HEK293 (cell line): ENCODE measurements around the gene ZSWIM1.

Experiments used
- GLI4 ChIP-seq: fragments of 450-650 bp; formaldehyde crosslinking; IDR thresholded peaks from 2 replicates; pipeline ENCODE4 v1.5.1; 2016; ENCODE audit warnings: missing biosample characterization, missing genetic modification characterization
- HOXA7 ChIP-seq: sonication (generic); formaldehyde crosslinking; IDR thresholded peaks from 2 replicates; pipeline ENCODE4 v1.8.1; 2022; ENCODE audit warnings: missing genetic modification reagents, borderline replicate concordance
- KLF10 ChIP-seq: fragments of 450-650 bp; IDR thresholded peaks from 2 replicates; pipeline ENCODE4 v1.5.1; 2018; ENCODE audit warnings: missing biosample characterization, mild to moderate bottlenecking, missing genetic modification characterization
- REPIN1 ChIP-seq: fragments of 450-650 bp; formaldehyde crosslinking; IDR thresholded peaks from 2 replicates; pipeline ENCODE4 v1.5.1; 2017; ENCODE audit warnings: missing biosample characterization, missing genetic modification characterization, low read depth
- YY1 ChIP-seq: fragments of 450-650 bp; formaldehyde crosslinking; IDR thresholded peaks from 2 replicates; pipeline ENCODE4 v1.5.1; 2018; ENCODE audit warnings: missing biosample characterization, missing genetic modification characterization
- ZFP37 ChIP-seq: fragments of 450-650 bp; formaldehyde crosslinking; IDR thresholded peaks from 2 replicates; pipeline ENCODE4 v1.5.1; 2016; ENCODE audit warnings: missing biosample characterization, missing genetic modification characterization
- ZNF335 ChIP-seq: fragments of 450-650 bp; formaldehyde crosslinking; conservative IDR thresholded peaks from 2 replicates; pipeline ENCODE4 v1.5.1; 2016; ENCODE audit warnings: missing biosample characterization, missing genetic modification characterization
- ZNF404 ChIP-seq: fragments of 450-650 bp; formaldehyde crosslinking; IDR thresholded peaks from 2 replicates; pipeline ENCODE4 v1.5.1; 2017; ENCODE audit warnings: missing biosample characterization, missing genetic modification characterization
- ZNF530 ChIP-seq: fragments of 450-650 bp; formaldehyde crosslinking; IDR thresholded peaks from 2 replicates; pipeline ENCODE4 v1.5.1; 2016; ENCODE audit warnings: low read depth, missing biosample characterization, missing genetic modification characterization
- ZNF558 ChIP-seq: fragments of 450-650 bp; formaldehyde crosslinking; IDR thresholded peaks from 2 replicates; pipeline ENCODE4 v1.5.1; 2016; ENCODE audit warnings: missing biosample characterization, missing genetic modification characterization
- ZNF561 ChIP-seq: fragments of 450-650 bp; IDR thresholded peaks from 2 replicates; pipeline ENCODE4 v1.5.1; 2018; ENCODE audit warnings: missing biosample characterization, missing genetic modification characterization, borderline replicate concordance
- ZNF596 ChIP-seq: fragments of 450-650 bp; IDR thresholded peaks from 2 replicates; pipeline ENCODE4 v1.5.0; 2018; ENCODE audit warnings: missing biosample characterization, mild to moderate bottlenecking, missing genetic modification characterization, moderate library complexity
- ZNF621 ChIP-seq: fragments of 450-650 bp; formaldehyde crosslinking; IDR thresholded peaks from 2 replicates; pipeline ENCODE4 v1.5.1; 2017; ENCODE audit warnings: missing biosample characterization, missing genetic modification characterization
- ZNF626 ChIP-seq: fragments of 450-650 bp; sonication (Bioruptor Pico); formaldehyde crosslinking; IDR thresholded peaks from 2 replicates; pipeline ENCODE4 v1.5.1; 2018; ENCODE audit warnings: missing biosample characterization, missing genetic modification characterization, inconsistent platforms
- ZNF654 ChIP-seq: fragments of 450-650 bp; formaldehyde crosslinking; IDR thresholded peaks from 2 replicates; pipeline ENCODE4 v1.5.1; 2016; ENCODE audit warnings: low read depth, missing biosample characterization, missing genetic modification characterization
- ZNF830 ChIP-seq: fragments of 450-650 bp; IDR thresholded peaks from 2 replicates; pipeline ENCODE4 v1.5.0; 2018; ENCODE audit warnings: missing biosample characterization, missing genetic modification characterization, low read depth, mild to moderate bottlenecking, moderate library complexity
- TF ChIP-seq, protein P1 (sequence below): fragments of 450-650 bp; formaldehyde crosslinking; IDR thresholded peaks from 2 replicates; pipeline ENCODE4 v1.5.1; 2016; ENCODE audit warnings: missing biosample characterization, missing genetic modification characterization
- TF ChIP-seq, protein P2 (sequence below): fragments of 450-650 bp; formaldehyde crosslinking; IDR thresholded peaks from 2 replicates; pipeline ENCODE4 v1.5.1; 2016; ENCODE audit warnings: missing biosample characterization, missing genetic modification characterization
- TF ChIP-seq, protein P3 (sequence below): fragments of 450-650 bp; formaldehyde crosslinking; IDR thresholded peaks from 2 replicates; pipeline ENCODE4 v1.5.1; 2016; ENCODE audit warnings: missing biosample characterization, missing genetic modification characterization
- TF ChIP-seq, protein P4 (sequence below): sonication (generic); formaldehyde crosslinking; IDR thresholded peaks from 2 replicates; pipeline ENCODE4 v1.8.1; 2022; ENCODE audit warnings: mild to moderate bottlenecking, moderate library complexity, missing genetic modification reagents
- TF ChIP-seq, protein P5 (sequence below): fragments of 450-650 bp; formaldehyde crosslinking; IDR thresholded peaks from 2 replicates; pipeline ENCODE4 v1.5.1; 2017; ENCODE audit warnings: missing biosample characterization, missing genetic modification characterization
- TF ChIP-seq, protein P6 (sequence below): fragments of 450-650 bp; formaldehyde crosslinking; IDR thresholded peaks from 2 replicates; pipeline ENCODE4 v1.5.1; 2016; ENCODE audit warnings: missing biosample characterization, missing genetic modification characterization, borderline replicate concordance
- TF ChIP-seq, protein P7 (sequence below): fragments of 450-650 bp; formaldehyde crosslinking; IDR thresholded peaks from 2 replicates; pipeline ENCODE4 v1.5.1; 2016; ENCODE audit warnings: missing biosample characterization, missing genetic modification characterization

Gene ZSWIM1

DNA sequence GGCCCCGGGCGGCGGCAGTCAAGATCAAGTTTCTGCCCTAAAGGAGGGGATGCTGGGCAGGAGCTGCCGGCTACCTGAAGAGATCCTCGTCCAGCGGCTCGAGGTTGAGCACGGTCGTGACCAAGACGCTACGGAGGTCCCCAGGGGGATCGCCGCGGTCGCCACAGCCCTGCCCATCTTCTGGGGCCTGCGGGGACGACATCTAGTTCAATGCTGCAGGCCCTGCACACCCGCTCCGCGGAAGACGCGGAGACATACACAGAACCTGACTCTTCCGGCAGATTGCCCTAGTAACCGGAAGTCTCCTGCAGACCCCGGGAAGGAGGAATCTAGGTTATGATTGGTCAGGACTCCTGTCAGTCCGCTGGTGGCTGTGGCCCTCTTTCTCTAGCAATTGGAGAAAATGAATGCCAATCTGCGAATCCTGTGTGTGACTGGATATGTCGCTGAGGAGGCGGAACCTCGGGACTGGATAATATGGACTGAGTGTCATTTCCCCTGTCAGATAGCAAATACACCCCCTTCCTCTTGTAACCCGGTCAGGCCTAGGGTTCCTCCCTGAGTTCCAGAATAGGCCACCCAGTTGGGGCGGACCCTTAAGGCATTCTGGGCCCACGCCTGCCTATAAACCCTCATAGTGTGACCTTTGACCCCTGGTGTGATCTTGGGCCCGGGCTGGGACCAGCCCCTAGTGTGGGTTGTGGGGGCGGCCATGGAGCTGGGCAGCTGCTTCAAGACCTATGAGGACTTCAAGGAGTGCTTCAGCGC lies 23.7 kb upstream of the ZSWIM1 start, which contains the start of the genes ACOT8 and ZSWIM3 (continued):
- TF ChIP-seq, protein P1, sequence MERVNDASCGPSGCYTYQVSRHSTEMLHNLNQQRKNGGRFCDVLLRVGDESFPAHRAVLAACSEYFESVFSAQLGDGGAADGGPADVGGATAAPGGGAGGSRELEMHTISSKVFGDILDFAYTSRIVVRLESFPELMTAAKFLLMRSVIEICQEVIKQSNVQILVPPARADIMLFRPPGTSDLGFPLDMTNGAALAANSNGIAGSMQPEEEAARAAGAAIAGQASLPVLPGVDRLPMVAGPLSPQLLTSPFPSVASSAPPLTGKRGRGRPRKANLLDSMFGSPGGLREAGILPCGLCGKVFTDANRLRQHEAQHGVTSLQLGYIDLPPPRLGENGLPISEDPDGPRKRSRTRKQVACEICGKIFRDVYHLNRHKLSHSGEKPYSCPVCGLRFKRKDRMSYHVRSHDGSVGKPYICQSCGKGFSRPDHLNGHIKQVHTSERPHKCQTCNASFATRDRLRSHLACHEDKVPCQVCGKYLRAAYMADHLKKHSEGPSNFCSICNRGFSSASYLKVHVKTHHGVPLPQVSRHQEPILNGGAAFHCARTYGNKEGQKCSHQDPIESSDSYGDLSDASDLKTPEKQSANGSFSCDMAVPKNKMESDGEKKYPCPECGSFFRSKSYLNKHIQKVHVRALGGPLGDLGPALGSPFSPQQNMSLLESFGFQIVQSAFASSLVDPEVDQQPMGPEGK (tag by site-specific recombination) = peak; percentile 78
- TF ChIP-seq REPIN1 (tag by site-specific recombination) = no peak
- no peak for TF ChIP-seq ZNF654 (tag by site-specific recombination)
- TF ChIP-seq ZNF561 (tag by site-specific recombination) = peak; percentile 42; the same call in 1 of the 2 replicates
- TF ChIP-seq, protein P2, sequence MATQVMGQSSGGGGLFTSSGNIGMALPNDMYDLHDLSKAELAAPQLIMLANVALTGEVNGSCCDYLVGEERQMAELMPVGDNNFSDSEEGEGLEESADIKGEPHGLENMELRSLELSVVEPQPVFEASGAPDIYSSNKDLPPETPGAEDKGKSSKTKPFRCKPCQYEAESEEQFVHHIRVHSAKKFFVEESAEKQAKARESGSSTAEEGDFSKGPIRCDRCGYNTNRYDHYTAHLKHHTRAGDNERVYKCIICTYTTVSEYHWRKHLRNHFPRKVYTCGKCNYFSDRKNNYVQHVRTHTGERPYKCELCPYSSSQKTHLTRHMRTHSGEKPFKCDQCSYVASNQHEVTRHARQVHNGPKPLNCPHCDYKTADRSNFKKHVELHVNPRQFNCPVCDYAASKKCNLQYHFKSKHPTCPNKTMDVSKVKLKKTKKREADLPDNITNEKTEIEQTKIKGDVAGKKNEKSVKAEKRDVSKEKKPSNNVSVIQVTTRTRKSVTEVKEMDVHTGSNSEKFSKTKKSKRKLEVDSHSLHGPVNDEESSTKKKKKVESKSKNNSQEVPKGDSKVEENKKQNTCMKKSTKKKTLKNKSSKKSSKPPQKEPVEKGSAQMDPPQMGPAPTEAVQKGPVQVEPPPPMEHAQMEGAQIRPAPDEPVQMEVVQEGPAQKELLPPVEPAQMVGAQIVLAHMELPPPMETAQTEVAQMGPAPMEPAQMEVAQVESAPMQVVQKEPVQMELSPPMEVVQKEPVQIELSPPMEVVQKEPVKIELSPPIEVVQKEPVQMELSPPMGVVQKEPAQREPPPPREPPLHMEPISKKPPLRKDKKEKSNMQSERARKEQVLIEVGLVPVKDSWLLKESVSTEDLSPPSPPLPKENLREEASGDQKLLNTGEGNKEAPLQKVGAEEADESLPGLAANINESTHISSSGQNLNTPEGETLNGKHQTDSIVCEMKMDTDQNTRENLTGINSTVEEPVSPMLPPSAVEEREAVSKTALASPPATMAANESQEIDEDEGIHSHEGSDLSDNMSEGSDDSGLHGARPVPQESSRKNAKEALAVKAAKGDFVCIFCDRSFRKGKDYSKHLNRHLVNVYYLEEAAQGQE (tag by site-specific recombination) = peak; percentile 35; the same call in 1 of the 2 replicates
- no peak for TF ChIP-seq ZNF558
- TF ChIP-seq ZNF596 (tag by site-specific recombination) = no peak
- no peak for TF ChIP-seq ZNF530 (tag by site-specific recombination)
- peak; percentile 90 for TF ChIP-seq ZNF335 (tag by site-specific recombination)
- no peak for TF ChIP-seq ZNF830
- no peak for TF ChIP-seq ZNF404 (tag by site-specific recombination)
- 0 out of 2 replicates have a peak, but pooled peaks have one; percentile 37 for TF ChIP-seq KLF10
- TF ChIP-seq ZNF626 = no peak
- no peak for TF ChIP-seq ZFP37 (tag by site-specific recombination)
- TF ChIP-seq, protein P3, sequence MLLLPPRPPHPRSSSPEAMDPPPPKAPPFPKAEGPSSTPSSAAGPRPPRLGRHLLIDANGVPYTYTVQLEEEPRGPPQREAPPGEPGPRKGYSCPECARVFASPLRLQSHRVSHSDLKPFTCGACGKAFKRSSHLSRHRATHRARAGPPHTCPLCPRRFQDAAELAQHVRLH (tag by site-specific recombination) = peak; percentile 94
- TF ChIP-seq YY1 (tag by site-specific recombination) = peak; percentile 57; the same call in 1 of the 2 replicates
- TF ChIP-seq HOXA7 (CRISPR knock-in tag) = no peak
- TF ChIP-seq, protein P4, sequence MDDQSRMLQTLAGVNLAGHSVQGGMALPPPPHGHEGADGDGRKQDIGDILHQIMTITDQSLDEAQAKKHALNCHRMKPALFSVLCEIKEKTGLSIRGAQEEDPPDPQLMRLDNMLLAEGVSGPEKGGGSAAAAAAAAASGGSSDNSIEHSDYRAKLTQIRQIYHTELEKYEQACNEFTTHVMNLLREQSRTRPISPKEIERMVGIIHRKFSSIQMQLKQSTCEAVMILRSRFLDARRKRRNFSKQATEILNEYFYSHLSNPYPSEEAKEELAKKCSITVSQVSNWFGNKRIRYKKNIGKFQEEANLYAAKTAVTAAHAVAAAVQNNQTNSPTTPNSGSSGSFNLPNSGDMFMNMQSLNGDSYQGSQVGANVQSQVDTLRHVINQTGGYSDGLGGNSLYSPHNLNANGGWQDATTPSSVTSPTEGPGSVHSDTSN = peak; percentile 99
- TF ChIP-seq GLI4 (tag by site-specific recombination) = no peak
- TF ChIP-seq ZNF621 (tag by site-specific recombination) = no peak
- TF ChIP-seq, protein P5, sequence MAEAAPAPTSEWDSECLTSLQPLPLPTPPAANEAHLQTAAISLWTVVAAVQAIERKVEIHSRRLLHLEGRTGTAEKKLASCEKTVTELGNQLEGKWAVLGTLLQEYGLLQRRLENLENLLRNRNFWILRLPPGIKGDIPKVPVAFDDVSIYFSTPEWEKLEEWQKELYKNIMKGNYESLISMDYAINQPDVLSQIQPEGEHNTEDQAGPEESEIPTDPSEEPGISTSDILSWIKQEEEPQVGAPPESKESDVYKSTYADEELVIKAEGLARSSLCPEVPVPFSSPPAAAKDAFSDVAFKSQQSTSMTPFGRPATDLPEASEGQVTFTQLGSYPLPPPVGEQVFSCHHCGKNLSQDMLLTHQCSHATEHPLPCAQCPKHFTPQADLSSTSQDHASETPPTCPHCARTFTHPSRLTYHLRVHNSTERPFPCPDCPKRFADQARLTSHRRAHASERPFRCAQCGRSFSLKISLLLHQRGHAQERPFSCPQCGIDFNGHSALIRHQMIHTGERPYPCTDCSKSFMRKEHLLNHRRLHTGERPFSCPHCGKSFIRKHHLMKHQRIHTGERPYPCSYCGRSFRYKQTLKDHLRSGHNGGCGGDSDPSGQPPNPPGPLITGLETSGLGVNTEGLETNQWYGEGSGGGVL (tag by site-specific recombination) = no peak
- TF ChIP-seq, protein P6, sequence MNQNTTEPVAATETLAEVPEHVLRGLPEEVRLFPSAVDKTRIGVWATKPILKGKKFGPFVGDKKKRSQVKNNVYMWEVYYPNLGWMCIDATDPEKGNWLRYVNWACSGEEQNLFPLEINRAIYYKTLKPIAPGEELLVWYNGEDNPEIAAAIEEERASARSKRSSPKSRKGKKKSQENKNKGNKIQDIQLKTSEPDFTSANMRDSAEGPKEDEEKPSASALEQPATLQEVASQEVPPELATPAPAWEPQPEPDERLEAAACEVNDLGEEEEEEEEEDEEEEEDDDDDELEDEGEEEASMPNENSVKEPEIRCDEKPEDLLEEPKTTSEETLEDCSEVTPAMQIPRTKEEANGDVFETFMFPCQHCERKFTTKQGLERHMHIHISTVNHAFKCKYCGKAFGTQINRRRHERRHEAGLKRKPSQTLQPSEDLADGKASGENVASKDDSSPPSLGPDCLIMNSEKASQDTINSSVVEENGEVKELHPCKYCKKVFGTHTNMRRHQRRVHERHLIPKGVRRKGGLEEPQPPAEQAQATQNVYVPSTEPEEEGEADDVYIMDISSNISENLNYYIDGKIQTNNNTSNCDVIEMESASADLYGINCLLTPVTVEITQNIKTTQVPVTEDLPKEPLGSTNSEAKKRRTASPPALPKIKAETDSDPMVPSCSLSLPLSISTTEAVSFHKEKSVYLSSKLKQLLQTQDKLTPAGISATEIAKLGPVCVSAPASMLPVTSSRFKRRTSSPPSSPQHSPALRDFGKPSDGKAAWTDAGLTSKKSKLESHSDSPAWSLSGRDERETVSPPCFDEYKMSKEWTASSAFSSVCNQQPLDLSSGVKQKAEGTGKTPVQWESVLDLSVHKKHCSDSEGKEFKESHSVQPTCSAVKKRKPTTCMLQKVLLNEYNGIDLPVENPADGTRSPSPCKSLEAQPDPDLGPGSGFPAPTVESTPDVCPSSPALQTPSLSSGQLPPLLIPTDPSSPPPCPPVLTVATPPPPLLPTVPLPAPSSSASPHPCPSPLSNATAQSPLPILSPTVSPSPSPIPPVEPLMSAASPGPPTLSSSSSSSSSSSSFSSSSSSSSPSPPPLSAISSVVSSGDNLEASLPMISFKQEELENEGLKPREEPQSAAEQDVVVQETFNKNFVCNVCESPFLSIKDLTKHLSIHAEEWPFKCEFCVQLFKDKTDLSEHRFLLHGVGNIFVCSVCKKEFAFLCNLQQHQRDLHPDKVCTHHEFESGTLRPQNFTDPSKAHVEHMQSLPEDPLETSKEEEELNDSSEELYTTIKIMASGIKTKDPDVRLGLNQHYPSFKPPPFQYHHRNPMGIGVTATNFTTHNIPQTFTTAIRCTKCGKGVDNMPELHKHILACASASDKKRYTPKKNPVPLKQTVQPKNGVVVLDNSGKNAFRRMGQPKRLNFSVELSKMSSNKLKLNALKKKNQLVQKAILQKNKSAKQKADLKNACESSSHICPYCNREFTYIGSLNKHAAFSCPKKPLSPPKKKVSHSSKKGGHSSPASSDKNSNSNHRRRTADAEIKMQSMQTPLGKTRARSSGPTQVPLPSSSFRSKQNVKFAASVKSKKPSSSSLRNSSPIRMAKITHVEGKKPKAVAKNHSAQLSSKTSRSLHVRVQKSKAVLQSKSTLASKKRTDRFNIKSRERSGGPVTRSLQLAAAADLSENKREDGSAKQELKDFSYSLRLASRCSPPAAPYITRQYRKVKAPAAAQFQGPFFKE (tag by site-specific recombination) = no peak
- TF ChIP-seq, protein P7, sequence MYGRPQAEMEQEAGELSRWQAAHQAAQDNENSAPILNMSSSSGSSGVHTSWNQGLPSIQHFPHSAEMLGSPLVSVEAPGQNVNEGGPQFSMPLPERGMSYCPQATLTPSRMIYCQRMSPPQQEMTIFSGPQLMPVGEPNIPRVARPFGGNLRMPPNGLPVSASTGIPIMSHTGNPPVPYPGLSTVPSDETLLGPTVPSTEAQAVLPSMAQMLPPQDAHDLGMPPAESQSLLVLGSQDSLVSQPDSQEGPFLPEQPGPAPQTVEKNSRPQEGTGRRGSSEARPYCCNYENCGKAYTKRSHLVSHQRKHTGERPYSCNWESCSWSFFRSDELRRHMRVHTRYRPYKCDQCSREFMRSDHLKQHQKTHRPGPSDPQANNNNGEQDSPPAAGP = peak; percentile 36; the same call in 1 of the 2 replicates
